NCI-H2171 treated with DMSO at 0.1 percent for 48 hours (cell line): ENCODE data around the gene SH2D6.
"Not testable (repeated sequence)": the region's sequence is repeated elsewhere in the genome, so short reads cannot be mapped to it uniquely, and the experiment has no call there.

Experiments used
- DNase-seq: peaks from one replicate; lab custom pipeline; 2025; lab: John Stamatoyannopoulos, UW

Gene SH2D6

GRCh38 chr2:85418132-85419008 is at the start of gene SH2D6:
Gene SH2D6 (plus strand): TSS chr2:85418714. CDS start chr2:85429466, 10,752 bp downstream.
- peak; percentile 88 for DNase-seq

DNA sequence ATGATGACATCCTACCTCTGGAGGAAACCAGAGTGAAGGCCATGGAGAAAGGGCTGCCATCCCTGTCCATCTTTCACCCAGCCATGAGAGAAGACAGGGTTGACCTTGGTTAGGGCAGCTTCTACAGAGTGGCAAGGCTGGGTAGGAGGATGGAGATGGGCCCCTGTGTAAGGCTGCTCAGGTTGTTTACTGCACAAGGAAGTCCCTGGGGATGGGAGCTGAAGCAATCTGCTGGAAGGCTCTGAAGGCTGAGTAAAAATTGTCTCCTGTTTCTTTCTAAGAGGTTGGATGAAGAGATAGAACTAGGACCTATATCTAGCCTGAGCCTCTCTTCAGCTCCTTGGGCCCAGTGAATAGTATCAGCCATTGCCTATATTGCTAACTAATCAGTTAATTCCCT is 49.6 kb upstream of the SH2D6 start:
- DNase-seq, result no peak

DNA sequence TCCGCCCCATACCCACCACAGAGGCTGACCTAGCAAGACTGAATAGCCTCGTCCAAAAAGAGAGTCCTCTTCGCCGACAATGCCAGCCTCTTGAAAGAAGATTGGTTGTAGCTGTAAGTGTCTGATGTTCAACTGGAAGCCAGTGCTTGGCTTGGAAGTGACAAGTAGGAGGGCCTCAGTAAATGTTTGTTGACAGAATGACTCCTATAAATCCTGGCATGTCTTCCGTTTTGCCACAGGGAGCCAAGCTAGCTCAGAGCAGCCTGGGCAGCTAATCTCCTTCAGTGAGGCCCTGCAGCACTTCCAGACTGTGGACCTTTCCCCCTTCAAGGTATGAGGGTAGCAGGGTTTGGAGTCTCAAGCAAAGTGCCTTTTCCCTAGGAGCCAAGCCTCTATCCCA is 49.0 kb upstream of the SH2D6 start:
- no peak for DNase-seq

GRCh38 chr2:85371045-85371444 is 47.5 kb upstream of the SH2D6 start:
- no peak for DNase-seq

- no peak for DNase-seq
Observed at GRCh38 chr2:85376291-85377065, 42.0 kb upstream of the SH2D6 start.

DNA sequence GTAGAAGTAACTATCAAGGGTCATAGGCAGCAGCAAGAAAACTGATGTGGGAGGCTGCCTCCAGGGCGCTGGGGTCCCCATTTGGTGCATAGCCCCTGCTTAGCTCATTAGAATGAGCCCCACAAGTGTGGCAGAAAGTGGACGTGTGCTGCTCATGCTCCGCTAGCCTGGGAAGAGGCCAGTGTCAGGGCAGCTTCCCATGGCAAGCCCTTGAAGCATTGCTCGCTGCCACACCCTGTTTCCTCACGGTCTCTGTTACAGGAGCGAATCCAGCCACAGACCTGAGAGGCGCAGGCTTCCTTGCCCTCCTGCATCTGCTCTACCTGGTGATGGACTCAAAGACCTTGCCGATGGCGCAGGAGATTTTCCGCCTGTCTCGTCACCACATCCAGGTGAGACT is 41.4 kb upstream of the SH2D6 start:
- no peak for DNase-seq

DNA sequence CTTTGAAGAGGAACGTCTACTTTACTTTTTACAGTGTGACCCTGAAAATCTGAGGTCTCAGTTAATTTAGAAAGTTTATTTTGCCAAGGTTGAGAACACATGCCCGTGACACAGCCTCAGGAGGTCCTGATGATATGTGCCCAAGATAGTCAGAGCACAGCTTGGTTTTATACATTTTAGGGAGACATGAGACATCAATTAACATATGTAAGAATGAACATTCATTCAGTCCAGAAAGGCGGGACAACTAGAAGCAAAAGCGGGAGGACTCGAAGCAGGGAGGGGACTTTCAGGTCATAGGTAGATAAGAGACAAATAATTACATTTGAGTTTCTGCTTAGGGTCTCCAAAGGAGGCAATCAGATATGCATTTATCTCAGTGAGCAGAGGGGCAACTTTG is 40.3 kb upstream of the SH2D6 start:
- no peak for DNase-seq

- no peak for DNase-seq
Observed at GRCh38 chr2:85380048-85380447, 38.5 kb upstream of the SH2D6 start.

- not testable (repeated sequence) for DNase-seq
Observed at GRCh38 chr2:85383151-85383550, 35.4 kb upstream of the SH2D6 start.

DNA sequence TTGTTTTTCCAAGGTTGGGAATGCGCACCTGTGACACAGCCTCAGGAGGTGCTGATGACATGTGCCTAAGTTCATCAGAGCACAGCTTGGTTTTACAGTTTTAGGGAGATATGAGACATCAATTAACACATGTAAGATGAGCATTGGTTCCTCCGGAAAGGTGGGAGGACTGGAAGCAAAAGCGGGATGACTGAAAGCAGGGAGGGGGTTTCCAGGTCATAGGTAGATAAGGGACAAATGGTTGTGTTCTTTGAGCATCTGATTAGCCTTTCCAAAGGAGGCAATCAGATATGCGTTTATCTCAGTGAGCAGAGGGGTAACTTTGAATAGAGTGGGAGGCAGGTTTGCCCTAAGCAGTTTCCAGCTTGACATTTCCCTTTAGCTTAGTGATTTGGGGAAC is 34.7 kb upstream of the SH2D6 start:
- no peak for DNase-seq

- DNase-seq, result no peak
Observed at GRCh38 chr2:85385746-85386145, 32.8 kb upstream of the SH2D6 start.

DNA sequence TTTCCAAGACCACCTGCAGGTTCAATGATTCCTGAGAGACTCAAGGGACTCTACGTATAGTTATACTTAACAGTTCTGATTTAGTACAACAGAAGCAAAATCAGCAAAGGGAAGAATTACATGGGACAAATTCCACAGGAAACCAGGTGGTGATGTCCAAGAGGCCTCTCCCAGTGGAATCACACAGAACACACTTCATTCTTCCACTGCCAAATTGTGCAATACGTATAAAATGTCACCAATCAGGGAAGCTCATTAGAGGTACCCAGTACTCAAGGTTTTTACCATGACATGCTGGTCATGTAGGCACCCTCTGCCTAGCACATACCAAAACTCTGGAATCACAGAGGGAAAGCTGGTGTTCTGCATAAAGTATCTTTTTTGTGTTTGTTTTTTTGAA is 30.8 kb upstream of the SH2D6 start:
- no peak for DNase-seq

DNA sequence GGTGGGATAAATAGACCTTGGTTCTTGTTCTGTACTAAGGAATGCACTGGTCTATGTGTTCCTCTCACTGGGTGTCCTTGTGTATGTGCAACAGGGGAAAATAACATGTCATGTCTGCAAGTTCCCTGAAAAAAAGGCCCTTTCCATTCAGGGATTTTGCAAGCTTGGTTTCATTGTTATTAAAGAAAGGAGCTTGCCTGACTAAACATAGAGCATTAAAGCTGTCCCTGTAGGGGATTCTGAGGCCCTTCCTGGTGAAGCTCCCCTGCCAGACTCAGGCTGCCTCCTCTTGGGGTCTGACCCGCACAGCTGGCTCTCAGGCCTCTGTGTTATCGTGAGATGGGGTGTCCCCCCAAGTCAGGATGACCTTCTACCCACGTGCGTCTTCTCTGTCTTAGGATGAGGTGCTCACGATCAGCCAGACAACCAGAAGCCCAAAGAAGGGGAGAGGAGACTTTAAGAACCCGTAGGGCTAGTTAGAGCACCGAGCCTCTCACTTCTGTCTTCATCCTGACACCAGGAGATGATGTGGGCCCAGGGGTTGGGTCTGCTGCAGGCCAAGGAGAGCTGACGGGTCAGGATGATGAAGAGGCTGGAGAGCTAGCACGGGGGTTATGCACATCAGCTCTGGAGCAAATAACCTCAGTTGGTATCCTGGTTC is 29.5 kb upstream of the SH2D6 start:
- DNase-seq, result no peak

GRCh38 chr2:85390941-85391669 is 27.4 kb upstream of the SH2D6 start:
- DNase-seq, result no peak

GRCh38 chr2:85393836-85394235 is 24.7 kb upstream of the SH2D6 start:
- DNase-seq, result no peak

DNA sequence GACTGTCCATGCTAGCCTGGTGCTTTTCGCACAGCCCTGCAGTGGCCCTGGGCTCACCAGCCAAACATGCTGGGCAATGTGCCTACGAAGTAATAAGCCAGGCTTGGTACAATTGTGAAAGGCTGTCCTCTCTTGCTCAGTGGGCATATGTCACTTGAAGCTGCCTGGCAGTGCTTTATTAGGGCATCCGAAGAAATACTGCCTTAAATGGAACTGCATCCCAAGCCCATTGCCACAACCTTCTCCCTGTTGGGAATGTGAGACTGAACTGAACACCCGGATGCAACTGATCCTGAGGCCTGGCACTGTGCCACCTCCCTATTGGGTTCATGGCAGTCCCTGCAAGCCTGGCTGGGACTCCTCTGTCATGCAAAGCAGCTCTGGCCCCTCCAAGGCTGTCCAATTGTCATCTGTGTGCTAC is 24.2 kb upstream of the SH2D6 start:
- peak; percentile 71 for DNase-seq

GRCh38 chr2:85394976-85395375 is 23.5 kb upstream of the SH2D6 start:
- DNase-seq, result no peak

- DNase-seq, result no peak
Observed at GRCh38 chr2:85395912-85396475, 22.5 kb upstream of the SH2D6 start.

- no peak for DNase-seq
Observed at GRCh38 chr2:85396531-85397470, 21.7 kb upstream of the SH2D6 start.

- DNase-seq, result no peak
Observed at GRCh38 chr2:85397925-85398331, 20.6 kb upstream of the SH2D6 start.
